AG04450 (cell line): Measurements from ENCODE around the gene WDR64. TPM values are rescaled to one million over a fixed set of nuclear protein-coding genes. Genes with fewer than 3 reads are reported as not detected.

Source experiments
- CTCF ChIA-PET: fragments of 300-600, 350-600 bp; formaldehyde crosslinking; extraction: SDS; loops from one replicate; lab custom pipeline; 2022; ENCODE audit warnings: antibody characterized with exemption, inconsistent platforms; lab: Charles Lee
- POLR2A ChIA-PET: fragments of 350-600 bp; formaldehyde crosslinking; extraction: SDS; loops from one replicate; lab custom pipeline; 2021; ENCODE audit warnings: antibody characterized with exemption, inconsistent platforms; lab: Yijun Ruan, JAX
- DNase-seq: peaks from one replicate; pipeline ENCODE4 v3.0.0-alpha.2; 2011; ENCODE audit warnings: low read depth, low spot score
- H3K27ac ChIP-seq: one replicate; pipeline ENCODE4 v1.5.1; 2012; ENCODE audit warnings: low read depth, low read length, control low read depth
- H3K27me3 ChIP-seq: one replicate; pipeline ENCODE4 v1.6.0; 2012; ENCODE audit warnings: low read length; ENCODE audit not compliant: control insufficient read depth, insufficient read depth
- H3K4me3 ChIP-seq: 2 replicates; pipeline ENCODE4 v1.5.1; 2011; ENCODE audit warnings: mild to moderate bottlenecking, low read depth, low read length, control low read depth
- H3K9me3 ChIP-seq: 2 replicates; pipeline ENCODE4 v1.5.1; 2012; ENCODE audit warnings: low read length; ENCODE audit not compliant: control insufficient read depth, insufficient read depth
- polyA plus RNA-seq: library from polyadenylated mRNA; depleted of rRNA; stranded (reverse); fragments of >200 nt; gene quantifications from 2 replicates; pipeline ENCODE4 v1.2.3, GENCODE V29; 2011
- TF ChIP-seq, protein P1 (sequence below): IDR thresholded peaks from 2 replicates; pipeline ENCODE4 v1.5.1; 2011; ENCODE audit warnings: low read depth, low read length, control low read depth, inconsistent platforms

Gene WDR64
- polyA plus RNA-seq, 1 experiment: not detected

DNA sequence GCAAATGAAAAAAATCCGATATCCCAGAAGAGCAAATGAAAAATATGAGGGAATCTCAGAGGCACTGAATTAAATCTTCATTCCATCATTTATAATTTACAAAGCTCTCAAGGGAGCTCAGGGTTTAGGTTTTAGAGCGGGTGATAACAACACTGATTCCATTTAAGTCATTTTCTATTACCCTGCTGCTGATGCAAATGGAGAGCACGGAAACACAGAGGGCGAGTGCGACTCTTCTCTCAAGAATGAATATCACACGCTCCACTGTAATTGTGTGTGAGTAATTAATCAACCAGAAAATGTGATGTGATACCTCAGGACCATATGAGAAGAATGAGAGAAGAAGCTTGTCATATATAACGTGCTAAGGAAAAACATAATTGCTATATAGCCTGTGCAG lies 34.7 kb upstream of the WDR64 start:
- DNase-seq: no peak
- Histone ChIP-seq H3K27ac (no peak overlapping the region), H3K27me3 (no peaks in the 10 kb centered on the region), H3K4me3 (no peak overlapping the region), H3K9me3 (no peaks in the 10 kb centered on the region)
- CTCF ChIA-PET: interaction anchor here (1.9 kb wide), 1 partner anchor 10 kb away, joined by 11 read pairs; no protein-coding TSS in a partner anchor
- POLR2A ChIA-PET: no interaction called here
- TF ChIP-seq, protein P1, sequence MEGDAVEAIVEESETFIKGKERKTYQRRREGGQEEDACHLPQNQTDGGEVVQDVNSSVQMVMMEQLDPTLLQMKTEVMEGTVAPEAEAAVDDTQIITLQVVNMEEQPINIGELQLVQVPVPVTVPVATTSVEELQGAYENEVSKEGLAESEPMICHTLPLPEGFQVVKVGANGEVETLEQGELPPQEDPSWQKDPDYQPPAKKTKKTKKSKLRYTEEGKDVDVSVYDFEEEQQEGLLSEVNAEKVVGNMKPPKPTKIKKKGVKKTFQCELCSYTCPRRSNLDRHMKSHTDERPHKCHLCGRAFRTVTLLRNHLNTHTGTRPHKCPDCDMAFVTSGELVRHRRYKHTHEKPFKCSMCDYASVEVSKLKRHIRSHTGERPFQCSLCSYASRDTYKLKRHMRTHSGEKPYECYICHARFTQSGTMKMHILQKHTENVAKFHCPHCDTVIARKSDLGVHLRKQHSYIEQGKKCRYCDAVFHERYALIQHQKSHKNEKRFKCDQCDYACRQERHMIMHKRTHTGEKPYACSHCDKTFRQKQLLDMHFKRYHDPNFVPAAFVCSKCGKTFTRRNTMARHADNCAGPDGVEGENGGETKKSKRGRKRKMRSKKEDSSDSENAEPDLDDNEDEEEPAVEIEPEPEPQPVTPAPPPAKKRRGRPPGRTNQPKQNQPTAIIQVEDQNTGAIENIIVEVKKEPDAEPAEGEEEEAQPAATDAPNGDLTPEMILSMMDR: no peak

DNA sequence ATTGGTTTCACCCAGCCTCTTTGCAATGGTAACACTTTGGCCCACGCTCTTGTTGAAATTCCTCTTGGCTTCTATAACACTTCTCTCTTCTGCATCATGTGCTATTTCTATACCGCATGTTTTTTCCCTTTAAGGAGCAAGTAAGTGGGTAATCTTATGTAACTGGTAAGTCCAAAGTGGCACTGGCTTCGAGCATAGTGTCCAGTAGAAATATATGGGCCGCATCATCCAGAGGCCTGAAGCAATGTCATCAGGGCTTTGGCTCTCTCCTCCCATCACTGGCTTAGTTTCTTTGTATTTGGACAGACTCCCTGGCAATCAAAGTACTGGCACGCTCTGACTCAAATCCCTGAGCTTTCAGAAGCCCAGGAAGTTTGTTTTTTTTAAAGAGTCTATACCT lies 29.4 kb upstream of the WDR64 start:
- no peak overlapping the region for H3K4me3 ChIP-seq
- no peaks in the 10 kb centered on the region for H3K9me3 ChIP-seq
- CTCF ChIA-PET: interaction anchor here (8.5 kb wide), 1 partner anchor 12 kb away, joined by 103 read pairs; no protein-coding TSS in a partner anchor
- H3K27me3 ChIP-seq: no peaks in the 10 kb centered on the region
- DNase-seq: no peak
- TF ChIP-seq, protein P1: no peak
- H3K27ac ChIP-seq: no peak overlapping the region
- POLR2A ChIA-PET: no interaction called here

DNA sequence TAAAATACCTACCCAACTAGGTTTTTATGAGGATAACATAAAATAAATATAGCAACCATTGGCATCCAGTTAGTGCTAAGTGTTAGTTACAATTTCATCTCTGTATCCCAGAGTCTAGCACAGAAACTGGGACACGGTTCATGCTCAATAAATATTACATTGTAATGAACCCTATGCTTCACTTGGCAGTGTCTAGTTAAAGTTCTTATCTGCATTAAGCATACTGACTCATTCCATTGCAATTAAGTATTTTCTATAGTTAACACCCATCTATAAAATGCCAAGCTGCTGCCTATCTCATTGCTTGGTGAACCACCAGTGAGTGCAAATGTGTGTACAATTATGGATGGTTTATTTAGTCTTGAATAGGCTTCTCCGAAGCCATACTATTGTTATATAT lies 27.1 kb upstream of the WDR64 start:
- CTCF ChIA-PET: interaction anchor here (8.5 kb wide), 1 partner anchor 14 kb away, joined by 103 read pairs; no protein-coding TSS in a partner anchor
- no peak overlapping the region for H3K27ac ChIP-seq
- no peaks in the 10 kb centered on the region for H3K27me3 ChIP-seq
- DNase-seq: no peak
- TF ChIP-seq, protein P1: no peak
- POLR2A ChIA-PET: no interaction called here
- H3K4me3 ChIP-seq: no peak overlapping the region
- no peaks in the 10 kb centered on the region for H3K9me3 ChIP-seq

DNA sequence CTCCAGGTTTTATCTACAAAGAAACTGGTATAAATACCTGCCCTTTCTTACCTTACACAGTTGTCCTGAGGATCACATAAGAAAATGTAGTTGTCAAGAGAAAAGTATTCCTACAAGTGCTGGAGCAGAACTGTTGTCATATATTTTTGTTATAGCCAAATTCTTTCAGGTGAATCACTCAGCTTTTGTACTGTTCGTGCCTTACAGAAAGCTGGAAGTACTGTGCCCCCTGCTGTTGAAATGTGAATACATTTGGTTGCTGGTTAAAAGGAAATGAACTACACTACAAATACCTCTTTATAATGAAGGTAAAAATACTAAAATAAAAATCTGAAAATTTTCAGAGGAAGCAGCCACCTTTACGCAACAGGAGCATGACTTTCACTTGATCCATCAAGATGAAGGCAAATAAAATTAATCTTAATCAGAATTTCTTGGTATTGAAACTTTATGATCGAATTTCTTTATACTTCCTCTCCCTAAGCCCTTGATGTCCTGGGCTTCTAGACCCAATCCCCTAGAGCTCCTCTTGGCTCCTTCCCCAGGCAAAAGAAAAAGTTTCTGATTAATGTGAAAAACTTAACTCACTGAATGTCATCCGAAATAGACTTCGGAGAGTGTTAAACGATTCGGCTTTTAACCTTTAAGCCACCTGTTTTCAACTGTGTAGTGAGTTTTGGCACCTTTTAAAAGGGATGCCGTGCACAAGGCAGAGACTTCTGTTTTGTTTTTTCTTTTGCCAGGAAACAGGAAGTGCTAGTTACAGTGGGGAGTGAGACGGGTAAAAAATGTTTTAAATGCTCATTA lies 24.4 kb upstream of the WDR64 start:
- H3K4me3 ChIP-seq: no peak overlapping the region
- DNase-seq: peak; percentile 46
- TF ChIP-seq, protein P1: peak; percentile 79
- CTCF ChIA-PET: interaction anchor here (0.6 to 8.5 kb wide), 23 partner anchors 8 to 735 kb away, joined by 3 to 103 read pairs (median 4); partner anchors contain the start of genes CHML, KMO and OPN3
- no peaks in the 10 kb centered on the region for H3K9me3 ChIP-seq
- POLR2A ChIA-PET: interaction anchor here (0.5 kb wide), 1 partner anchor 13 kb away, joined by 4 read pairs; no protein-coding TSS in a partner anchor
- no peaks in the 10 kb centered on the region for H3K27me3 ChIP-seq
- no peak overlapping the region for H3K27ac ChIP-seq

DNA sequence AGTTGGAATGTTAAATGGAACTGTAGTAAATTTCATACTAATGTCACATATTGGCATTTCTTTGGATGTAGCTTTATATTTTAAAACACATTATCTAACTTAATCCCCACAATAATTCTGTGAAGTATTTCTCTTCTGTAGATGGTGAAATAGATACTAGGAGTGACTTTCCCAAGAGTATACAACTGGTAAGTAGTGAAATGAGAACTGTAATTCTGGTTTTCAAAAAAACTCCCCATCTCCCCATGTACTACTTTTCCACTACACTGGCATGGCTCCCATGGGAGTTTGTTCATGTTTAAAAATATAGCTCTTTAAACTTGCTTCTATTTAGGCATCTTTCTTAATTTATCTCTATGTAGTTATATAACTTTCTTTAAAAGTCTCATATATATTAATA lies 22.1 kb upstream of the WDR64 start:
- TF ChIP-seq, protein P1: no peak
- Histone ChIP-seq H3K9me3 (no peaks in the 10 kb centered on the region), H3K4me3 (no peak overlapping the region), H3K27ac (no peak overlapping the region), H3K27me3 (no peaks in the 10 kb centered on the region)
- ChIA-PET CTCF (interaction anchor here (2.1 kb wide), 1 partner anchor 19 kb away, joined by 18 read pairs; no protein-coding TSS in a partner anchor), POLR2A (no interaction called here)
- no peak for DNase-seq
